GF-D8 (cell line): Measurements from ENCODE around the gene TSPEAR.

Experiments used
- DNase-seq: peaks from one replicate; lab custom pipeline; 2025; lab: John Stamatoyannopoulos, UW

The TSPEAR gene

DNA sequence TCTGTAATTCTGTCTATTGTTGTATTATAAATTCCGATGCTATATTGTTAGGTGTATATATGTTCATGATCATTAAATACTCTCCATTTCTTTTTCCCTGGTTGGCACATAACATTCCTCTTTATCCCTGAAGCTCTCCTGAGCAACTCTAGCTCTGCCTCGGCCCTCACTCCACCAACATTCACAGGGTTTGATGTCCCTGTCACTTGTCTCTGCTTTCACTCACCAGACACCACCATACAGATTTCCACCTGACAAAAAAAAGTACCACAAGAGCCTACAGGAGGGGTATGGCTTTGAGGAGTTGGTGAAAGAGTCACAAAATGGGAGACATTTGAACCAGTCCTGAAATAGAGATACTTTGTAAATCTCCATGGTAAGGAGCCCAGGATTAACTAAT, 8.8 kb upstream of the TSPEAR start:
- DNase-seq = no peak

DNA sequence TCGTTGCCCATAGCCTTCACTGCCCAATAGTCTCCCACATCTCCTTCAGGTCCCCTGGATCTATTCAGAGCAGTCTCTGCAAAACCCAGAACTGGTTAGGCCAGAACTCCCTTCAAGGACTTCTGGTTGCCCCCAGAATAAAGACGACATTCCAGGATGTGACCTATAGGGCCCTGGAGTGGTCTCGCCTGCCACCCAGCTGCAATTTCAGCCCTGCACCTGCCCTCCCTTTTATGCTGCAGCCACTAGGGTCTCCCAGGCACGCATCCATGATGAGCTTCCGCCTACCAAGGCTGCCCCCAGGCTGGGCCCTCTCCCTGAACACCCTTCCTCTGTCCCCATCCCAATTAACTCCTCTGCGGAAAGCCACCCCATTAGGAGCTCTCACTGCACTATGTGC, 7.2 kb upstream of the TSPEAR start:
- no peak for DNase-seq

GRCh38 chr21:44718093-44718492, 6.7 kb upstream of the TSPEAR start:
- no peak for DNase-seq

DNA sequence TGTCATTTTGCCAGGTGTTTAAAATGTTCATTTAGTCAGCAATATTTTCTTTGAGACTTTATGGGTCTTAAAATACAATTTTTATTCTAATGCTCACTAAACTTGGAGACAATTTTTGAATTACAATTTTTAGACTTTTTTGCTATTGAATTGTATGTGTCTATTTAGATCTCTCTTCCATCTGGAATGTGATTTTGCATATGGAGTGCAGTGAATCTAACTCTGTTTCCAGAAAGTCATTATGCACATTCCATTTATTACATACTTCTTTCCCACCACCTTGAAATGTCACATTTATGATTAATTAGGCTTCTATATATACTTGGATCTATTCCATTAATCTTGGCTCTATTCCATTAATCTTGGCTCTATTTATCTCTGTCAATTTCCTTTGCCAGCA, 5.6 kb upstream of the TSPEAR start:
- DNase-seq = no peak

GRCh38 chr21:44714905-44715304, 3.5 kb upstream of the TSPEAR start:
- DNase-seq = no peak

DNA sequence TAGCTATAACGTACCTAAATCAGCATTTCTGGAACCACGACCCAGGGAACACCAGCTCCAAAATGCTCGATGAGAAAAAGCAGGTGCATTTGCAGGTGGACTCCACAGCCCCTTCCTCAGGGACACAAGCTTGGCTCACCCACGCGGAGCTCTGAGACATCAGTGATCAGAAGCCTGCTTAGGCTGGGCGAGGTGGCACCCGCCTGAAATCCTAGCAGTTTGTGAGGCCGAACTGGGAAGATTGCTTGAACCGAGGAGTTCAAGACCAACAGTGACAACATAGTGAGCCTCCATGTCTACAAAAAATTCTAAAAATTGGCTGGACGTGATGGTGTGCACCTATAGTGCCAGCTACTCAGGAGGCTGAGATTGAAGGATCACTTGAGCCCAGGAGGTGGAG, 2.5 kb upstream of the TSPEAR start:
- DNase-seq = no peak

GRCh38 chr21:44713130-44713529, 1.8 kb upstream of the TSPEAR start:
- DNase-seq = no peak

GRCh38 chr21:44712203-44713028, 1.0 kb upstream of the TSPEAR start:
- DNase-seq = no peak

GRCh38 chr21:44710756-44711326, 531 bp downstream of the TSPEAR start:
- no peak for DNase-seq

DNA sequence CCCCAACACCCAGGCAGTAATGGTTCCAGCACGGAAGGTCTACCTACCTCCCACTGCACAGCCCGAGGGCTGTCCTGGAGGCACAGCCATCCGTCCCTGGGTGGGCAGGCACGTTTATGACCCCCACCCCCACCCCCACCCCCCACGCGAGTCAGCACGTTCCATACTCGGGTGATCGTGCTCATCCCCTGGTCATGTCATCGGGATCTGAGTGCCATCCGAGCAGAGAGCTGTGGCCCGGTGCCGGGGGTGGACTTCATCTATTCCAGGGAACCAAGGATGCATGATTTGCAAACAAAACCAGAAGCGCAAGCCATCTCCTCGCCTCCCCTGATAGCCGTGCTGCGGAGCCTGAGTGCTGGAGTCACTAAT, 1.1 kb downstream of the TSPEAR start:
- no peak for DNase-seq

GRCh38 chr21:44709426-44710293, 1.7 kb downstream of the TSPEAR start:
- no peak for DNase-seq

DNA sequence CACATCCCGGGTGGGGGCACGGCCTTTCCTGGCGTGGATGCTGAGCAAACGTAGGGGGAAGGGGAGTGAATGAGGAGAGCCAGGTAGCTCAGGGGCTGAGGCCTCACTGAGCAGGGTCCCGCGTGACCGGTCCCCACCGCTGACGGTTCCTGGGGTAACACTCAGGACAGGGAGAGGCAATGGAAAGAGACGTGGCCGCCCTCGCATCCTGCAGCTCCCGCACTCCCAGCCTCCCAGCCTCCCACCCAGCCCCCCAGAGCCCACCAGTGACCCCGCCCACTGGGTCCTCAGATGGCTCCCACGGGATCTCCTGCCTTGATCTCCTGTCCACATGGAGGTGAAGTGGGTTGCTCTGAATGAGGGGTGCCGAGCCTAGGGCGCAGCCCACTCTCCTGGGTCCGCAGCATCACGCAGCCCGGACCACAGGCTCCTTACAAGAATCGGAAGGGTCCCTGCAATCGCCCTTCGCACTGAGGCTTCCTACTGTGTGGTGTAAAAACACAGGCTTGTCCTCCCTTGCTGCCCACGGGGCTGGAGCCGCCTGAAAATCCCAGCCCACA, 2.4 kb downstream of the TSPEAR start:
- DNase-seq = no peak

DNA sequence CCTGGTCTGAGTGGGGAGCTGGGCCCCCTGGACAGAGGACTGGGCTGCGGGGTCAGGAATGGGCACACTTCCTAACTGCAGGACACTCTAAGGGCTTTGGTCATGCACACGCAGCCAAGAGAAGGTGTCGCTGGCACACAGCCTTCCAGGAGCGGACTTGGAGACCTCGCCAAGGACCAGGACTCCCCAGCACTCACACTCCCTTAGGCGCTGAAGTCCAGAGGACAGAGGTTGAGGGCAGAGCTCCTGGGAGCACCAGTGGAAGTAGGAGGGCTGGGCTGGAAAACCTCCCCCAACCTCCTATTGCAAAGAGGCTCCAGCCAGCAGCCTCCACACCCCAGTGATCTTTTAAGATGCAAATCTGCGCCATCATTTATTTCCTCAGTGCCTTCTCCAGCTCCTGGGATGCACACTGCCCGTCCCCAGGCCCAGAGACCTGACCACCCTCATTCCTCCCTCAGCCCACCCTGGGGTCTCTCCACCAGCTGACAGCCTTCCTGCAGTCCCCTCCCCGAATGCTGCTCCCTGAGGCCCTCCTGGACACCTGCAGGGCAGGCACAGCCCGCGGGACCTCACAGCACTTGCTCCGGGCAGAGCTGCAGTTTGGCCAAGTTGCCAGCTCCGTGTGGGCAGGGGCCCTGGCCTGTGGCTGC, 3.0 kb downstream of the TSPEAR start:
- DNase-seq = no peak

GRCh38 chr21:44706706-44707581, 4.4 kb downstream of the TSPEAR start:
- no peak for DNase-seq

DNA sequence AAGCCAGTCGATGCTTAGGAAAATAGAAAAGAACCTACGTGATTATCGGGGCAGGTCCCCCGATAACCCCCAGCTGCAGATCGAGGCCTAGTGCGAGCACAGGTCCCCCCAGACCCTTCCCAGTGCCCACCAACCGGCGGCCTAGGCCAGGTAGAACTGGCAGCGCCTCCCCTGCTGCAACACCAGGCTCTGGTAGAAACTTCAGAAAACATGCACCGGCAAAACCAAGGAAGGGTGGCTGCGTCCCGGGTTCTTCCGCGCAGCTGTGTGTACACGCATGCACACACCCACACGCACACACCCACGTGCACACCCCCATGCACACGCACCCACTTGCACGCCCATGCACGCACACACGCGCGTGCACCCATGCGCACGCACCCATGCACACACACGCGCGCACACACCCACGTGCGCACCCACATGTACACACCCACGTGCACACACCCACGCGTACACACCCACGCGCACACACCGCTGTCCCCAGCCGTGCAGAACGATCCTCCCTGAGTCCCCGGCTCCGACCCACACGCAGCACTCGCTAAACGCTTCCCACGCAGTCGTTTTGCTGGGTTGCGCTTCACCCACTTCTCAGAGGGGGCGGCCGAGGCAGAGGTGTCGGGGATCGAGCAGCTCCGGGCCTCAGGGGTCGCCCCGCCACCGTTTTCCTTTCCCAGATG, 5.2 kb downstream of the TSPEAR start:
- DNase-seq = no peak

DNA sequence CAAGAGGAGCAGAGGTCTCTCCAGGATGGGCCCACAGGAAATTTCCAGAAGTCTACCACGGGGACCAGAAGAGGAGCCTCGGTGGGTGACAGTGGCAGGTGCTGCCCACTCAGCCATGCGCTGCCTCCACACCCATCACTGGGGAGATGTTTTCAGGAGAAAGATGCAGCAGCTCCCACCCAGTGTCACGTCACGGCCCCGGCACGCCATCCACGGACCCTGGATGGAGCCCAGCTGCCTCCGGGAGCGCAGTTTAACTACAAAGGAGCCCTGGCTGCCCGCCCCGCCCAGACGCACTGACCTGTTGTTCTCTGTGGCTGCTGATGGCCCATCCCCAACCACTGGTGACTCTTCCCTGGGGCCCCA, 6.8 kb downstream of the TSPEAR start:
- DNase-seq = no peak

DNA sequence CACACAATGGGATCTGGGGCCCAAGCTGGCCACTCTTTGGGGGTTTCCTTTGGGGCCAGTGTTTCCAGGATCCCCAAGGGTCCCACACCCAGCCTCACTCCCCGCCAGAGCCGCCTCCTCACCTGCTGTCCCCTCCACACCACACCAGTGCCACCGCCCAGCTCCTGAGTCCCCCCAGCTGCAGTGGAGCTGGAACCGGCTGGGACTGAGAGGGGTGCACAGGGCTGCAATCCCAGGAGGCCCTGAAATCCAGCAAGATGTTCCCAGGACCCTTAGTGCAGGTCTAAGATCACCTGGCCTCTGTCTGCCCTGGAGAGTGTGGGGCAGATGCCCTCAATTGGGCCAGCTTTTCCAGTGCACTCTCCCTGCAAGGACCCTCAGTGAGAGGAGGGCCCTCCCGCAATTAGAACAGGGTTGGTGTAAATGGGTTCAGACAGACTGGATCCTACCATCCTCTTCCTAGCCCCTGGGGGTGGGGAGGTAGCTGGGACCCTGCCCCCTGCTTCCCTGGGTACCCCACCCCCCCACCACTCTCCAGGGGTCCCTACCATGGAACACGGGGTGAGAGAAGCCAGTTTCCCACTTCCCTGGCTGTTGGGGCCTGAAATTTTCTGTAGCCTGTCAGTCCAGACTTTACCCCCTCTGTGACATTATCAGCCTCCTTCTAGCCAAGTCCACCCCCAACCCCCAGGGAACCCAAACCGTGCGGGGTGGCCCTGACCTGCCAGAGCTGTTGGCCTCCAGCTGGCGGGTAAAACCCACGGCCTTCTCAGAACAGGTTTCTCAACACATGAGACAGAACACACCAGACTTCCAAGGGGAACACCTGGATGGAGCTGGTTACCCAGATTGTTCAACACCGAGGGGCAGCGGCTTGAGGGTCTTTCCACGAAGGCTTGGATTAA, 7.4 kb downstream of the TSPEAR start:
- DNase-seq = no peak

DNA sequence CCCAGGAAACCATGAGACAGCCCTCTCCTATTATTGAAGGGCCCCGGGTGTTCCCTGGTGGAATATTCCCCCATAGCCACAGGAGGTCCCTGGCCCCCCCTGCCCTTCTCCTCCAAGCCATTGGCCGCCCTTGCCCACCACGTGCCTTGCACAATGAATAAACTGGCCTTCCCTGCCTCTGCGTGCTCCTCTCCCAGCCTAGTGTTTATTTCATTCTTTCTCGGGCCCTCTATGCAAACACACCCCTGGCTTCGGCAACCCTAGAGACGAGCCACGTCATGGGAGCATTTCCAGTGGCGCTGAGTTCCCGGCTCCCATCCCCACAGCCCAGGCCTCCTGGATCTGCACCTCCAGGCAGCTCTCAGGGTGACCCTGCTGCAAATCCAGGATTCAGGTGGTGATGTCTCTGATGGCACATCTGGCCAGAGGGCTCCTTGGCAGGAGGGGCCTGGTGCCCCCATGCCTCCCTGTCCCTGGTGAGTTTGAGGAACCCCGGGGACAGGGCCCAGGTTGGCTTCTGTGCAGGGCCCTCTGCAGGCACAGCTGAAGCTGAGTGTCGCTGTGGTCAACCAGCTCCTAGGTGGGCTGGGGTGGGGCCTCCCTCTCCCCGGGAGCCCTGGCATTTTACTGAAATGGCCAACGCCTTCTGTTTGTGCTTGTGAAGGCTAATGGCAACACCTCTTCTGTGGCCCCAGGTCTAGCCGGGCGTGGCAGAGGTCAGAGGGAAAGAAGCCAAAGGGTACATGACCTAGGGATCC, 8.2 kb downstream of the TSPEAR start:
- no peak for DNase-seq
